COLO668 (cell line): Measurements from ENCODE around the gene HCK.

Experiments
- DNase-seq: peaks from one replicate; lab custom pipeline; 2025; ENCODE audit not compliant: unreplicated experiment; lab: John Stamatoyannopoulos, UW

Gene HCK

GRCh38 chr20:32052090-32052777, at the start of gene HCK:
Gene HCK (plus strand): TSS chr20:32052242.
- no peak for DNase-seq

- DNase-seq = no peak
Measured at GRCh38 chr20:32003325-32003724, 48.7 kb upstream of the HCK start.

DNA sequence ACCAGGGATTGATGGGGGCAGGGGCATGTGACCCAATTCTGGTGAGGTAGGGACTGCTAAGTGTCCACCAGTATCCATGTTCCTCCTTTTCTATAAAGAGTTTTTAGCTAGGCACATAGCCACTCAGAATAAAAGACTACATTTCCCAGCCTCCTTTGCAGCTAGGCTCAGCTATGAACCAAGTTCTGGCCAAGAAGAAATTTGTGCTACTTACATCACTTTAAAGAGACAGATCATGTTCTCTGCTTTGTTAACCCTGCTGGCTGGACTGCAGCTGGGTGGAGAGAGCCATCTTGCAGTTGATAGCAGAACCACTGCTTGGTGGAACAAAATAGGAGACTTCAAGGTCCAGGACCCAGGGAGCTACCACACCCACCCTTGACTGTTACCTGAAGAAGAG, 47.1 kb upstream of the HCK start:
- no peak for DNase-seq

- DNase-seq = no peak
Measured at GRCh38 chr20:32006053-32006452, 46.0 kb upstream of the HCK start.

DNA sequence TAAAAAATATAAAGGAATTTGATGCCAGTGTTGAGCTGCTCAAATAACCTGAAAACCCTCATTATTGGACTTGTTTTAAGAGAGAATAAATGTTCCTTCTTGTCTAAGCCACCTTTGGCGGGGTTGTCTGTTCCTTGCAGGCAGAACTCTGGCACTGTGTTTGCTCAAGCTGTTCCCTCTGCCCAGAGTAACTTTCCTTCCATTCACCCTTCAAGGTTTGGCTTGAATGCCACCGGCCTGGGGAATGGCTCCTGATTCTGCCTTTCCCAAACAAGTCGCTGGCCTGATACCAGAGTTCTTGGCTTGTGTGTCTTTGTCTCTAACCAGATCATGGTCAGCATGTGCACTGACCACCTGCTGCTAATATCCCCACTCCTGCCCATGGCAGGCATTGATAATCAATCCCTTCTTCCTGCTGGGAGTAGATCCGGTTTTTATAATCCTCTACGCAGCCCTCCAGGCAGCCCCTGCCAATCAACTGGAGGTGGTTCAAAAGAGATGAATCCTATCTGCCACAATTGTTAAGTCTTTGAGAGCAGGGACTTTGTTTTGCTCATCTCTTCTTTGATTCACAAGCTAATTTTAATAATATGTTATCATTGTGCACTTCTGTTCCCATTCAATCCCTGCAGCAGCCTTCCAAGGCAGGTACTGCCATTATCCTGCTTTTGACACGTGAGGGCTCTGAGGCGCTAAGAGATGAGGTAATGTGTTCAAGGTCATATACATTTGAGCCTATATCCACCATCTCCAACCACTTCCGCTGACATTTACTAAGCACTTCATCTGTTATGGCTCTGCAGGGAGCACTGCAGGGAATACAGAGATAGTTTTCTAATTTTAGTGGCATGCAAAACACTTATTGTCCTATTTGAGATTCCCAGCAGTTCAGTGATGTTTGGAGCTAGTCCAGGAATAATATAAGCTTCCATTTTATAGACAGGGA, 44.9 kb upstream of the HCK start:
- DNase-seq = no peak

- no peak for DNase-seq
Measured at GRCh38 chr20:32007787-32008616, 44.0 kb upstream of the HCK start.

DNA sequence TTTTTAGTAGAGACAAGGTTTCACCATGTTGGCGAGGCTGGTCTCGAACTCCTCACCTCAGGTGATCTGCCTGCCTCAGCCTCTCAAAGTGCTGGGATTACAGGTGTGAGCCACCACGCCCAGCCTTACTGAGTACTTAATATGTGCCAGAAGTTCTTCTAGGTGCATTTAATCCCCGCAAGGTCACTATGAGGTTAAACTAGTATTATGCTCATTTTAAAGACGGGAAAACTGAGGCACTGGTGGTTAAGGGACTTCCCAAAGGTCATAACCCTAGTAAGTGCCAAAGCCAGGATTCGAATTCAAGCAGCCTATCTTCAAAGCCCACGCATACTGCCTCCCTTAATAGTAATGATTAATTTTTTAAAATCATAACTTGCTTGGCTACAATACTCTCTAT, 42.5 kb upstream of the HCK start:
- DNase-seq = no peak

DNA sequence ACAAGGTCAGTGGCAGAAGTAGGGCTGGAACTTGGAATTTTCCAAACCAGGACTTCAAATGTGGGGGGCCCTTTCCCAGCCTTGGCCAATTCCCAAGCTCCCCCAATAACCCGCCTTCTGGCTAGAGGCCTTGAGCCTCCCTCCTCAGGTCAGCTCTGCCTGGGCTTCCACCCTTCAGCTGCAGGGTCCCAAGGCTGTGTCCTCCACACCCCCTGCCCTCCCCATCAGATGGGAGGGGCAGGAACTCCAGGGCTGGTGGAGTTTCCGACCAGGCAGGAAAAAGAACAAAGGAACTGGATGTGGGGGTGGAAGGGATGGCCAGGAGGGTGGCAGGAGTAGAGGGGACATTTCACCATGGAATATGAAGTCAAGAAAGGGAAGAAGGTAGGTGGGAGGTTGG, 41.9 kb upstream of the HCK start, which contains the start of gene CCM2L:
TSS of gene CCM2L (plus strand) at position 338 of the 400 bp plus-strand sequence. CDS start at position 355, 17 bp downstream.
- no peak for DNase-seq

GRCh38 chr20:32010666-32011065, 41.4 kb upstream of the HCK start:
- no peak for DNase-seq

DNA sequence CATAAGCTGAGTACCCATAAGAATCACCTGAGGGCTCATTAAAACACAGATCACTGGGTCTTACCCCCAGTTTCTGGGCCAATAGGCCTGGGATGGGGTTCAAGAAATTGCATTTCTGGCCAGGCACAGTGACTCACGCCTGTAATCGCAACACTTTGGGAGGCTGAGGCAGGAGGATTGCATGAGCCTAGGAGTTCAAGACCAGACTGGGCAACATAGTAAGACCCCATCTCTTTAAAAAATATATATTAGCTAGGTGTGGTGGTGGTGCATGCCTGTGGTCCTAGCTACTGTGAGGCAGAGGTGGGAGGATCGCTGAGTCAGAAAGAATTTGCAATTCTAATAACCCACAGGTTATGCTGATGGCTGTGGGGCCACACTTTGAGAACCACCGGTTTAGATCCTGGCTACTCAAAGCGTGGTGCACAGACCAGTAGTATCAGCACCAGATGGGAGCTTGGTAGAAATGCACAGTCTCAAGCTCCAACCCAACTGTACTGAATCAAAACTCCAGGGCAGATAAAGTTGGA, 39.8 kb upstream of the HCK start:
- DNase-seq = no peak

DNA sequence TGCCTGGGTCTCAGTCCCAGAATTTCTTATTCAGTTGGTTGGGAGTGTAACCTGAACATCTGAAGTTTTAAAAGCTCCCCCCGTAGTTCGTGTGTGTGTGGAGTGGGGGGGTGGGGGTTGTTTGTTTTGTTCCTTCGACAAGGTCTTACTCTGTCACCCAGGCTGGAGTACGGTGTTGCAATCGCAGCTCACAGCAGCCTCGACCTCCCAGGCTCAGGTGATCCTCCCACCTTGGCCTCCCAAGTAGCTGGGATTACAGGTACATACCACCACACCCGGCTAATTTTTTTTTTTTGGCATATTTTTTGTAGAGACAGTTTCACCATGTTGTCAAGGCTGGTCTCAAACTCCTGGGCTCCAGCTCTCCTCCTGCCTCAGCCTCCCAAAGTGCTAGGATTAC, 38.7 kb upstream of the HCK start:
- DNase-seq = no peak

- peak; percentile 95 for DNase-seq
Measured at GRCh38 chr20:32017711-32018251, 34.3 kb upstream of the HCK start.

- DNase-seq = peak; percentile 89
Measured at GRCh38 chr20:32018269-32019155, 33.5 kb upstream of the HCK start.

DNA sequence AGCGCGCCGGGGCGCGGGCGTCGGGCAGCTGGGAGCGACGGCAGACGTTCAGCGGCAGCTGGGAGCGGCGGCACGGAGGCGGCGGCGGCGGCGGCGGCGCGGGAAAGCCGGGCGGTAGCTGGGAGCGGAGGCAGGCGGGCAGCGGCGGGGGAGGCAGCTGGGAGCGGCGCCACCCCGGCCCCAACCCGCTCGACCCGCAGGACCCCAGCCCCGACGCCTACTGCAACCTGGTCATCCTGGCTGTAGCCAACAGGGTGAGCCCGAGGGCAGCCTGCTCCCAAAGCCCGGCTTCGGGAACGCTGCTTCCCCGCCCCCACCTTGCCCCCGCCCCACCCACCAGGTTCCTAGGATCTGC, 32.9 kb upstream of the HCK start:
- DNase-seq = peak; percentile 76

- DNase-seq = no peak
Measured at GRCh38 chr20:32019563-32020463, 32.2 kb upstream of the HCK start.

- no peak for DNase-seq
Measured at GRCh38 chr20:32021091-32021490, 31.0 kb upstream of the HCK start.

- no peak for DNase-seq
Measured at GRCh38 chr20:32024683-32025295, 27.3 kb upstream of the HCK start.

- DNase-seq = no peak
Measured at GRCh38 chr20:32027643-32028042, 24.4 kb upstream of the HCK start.
